HEK293 (cell line): Measurements from ENCODE around the gene MRPL55.

ENCODE experiments used
- BCL11B ChIP-seq: fragments of 450-650 bp; formaldehyde crosslinking; IDR thresholded peaks from 2 replicates; pipeline ENCODE4 v1.5.1; 2016; ENCODE audit warnings: low read depth, missing biosample characterization, missing genetic modification characterization
- EGR2 ChIP-seq: fragments of 450-650 bp; formaldehyde crosslinking; IDR thresholded peaks from 2 replicates; pipeline ENCODE4 v1.5.1; 2016; ENCODE audit warnings: low read depth, missing biosample characterization, missing genetic modification characterization
- HOXC10 ChIP-seq: sonication (generic); formaldehyde crosslinking; IDR thresholded peaks from 2 replicates; pipeline ENCODE4 v1.8.1; 2023; ENCODE audit warnings: mild to moderate bottlenecking, missing genetic modification reagents
- KLF1 ChIP-seq: fragments of 450-650 bp; formaldehyde crosslinking; IDR thresholded peaks from 2 replicates; pipeline ENCODE4 v1.5.1; 2016; ENCODE audit warnings: missing biosample characterization, missing genetic modification characterization
- KLF16 ChIP-seq: fragments of 450-650 bp; formaldehyde crosslinking; IDR thresholded peaks from 2 replicates; pipeline ENCODE4 v1.5.1; 2017; ENCODE audit warnings: missing biosample characterization, missing genetic modification characterization
- KLF8 ChIP-seq: fragments of 450-650 bp; formaldehyde crosslinking; IDR thresholded peaks from 2 replicates; pipeline ENCODE4 v1.5.1; 2016; ENCODE audit warnings: missing biosample characterization, missing genetic modification characterization
- KLF9 ChIP-seq: fragments of 450-650 bp; formaldehyde crosslinking; IDR thresholded peaks from 2 replicates; pipeline ENCODE4 v1.5.1; 2016; ENCODE audit warnings: missing biosample characterization, missing genetic modification characterization, low read depth
- MYNN ChIP-seq: fragments of 450-650 bp; formaldehyde crosslinking; IDR thresholded peaks from 2 replicates; pipeline ENCODE4 v1.5.1; 2016; ENCODE audit warnings: missing biosample characterization, missing genetic modification characterization, borderline replicate concordance
- SETDB1 ChIP-seq: IDR thresholded peaks from one replicate; pipeline ENCODE4 v1.6.1; 2017; ENCODE audit warnings: mild to moderate bottlenecking, low read length, moderate library complexity, mixed read lengths; ENCODE audit not compliant: insufficient read length
- YY2 ChIP-seq: fragments of 450-650 bp; formaldehyde crosslinking; IDR thresholded peaks from 2 replicates; pipeline ENCODE4 v1.5.1; 2016; ENCODE audit warnings: missing biosample characterization, missing genetic modification characterization
- ZBTB17 ChIP-seq: fragments of 450-650 bp; formaldehyde crosslinking; IDR thresholded peaks from 2 replicates; pipeline ENCODE4 v1.5.1; 2016; ENCODE audit warnings: missing biosample characterization, missing genetic modification characterization
- ZBTB44 ChIP-seq: fragments of 450-650 bp; IDR thresholded peaks from 2 replicates; pipeline ENCODE4 v1.5.1; 2018; ENCODE audit warnings: missing biosample characterization, mild to moderate bottlenecking, missing genetic modification characterization
- ZBTB49 ChIP-seq: fragments of 450-650 bp; formaldehyde crosslinking; IDR thresholded peaks from 2 replicates; pipeline ENCODE4 v1.5.1; 2016; ENCODE audit warnings: missing biosample characterization, missing genetic modification characterization, low read depth
- ZFP3 ChIP-seq: fragments of 450-650 bp; formaldehyde crosslinking; IDR thresholded peaks from 2 replicates; pipeline ENCODE4 v1.5.1; 2016; ENCODE audit warnings: low read depth, missing biosample characterization, missing genetic modification characterization
- ZFP69B ChIP-seq: fragments of 450-650 bp; formaldehyde crosslinking; IDR thresholded peaks from 2 replicates; pipeline ENCODE4 v1.5.1; 2016; ENCODE audit warnings: missing biosample characterization, missing genetic modification characterization
- ZIC2 ChIP-seq: fragments of 450-650 bp; formaldehyde crosslinking; IDR thresholded peaks from 2 replicates; pipeline ENCODE4 v1.5.1; 2016; ENCODE audit warnings: missing biosample characterization, missing genetic modification characterization
- ZNF10 ChIP-seq: fragments of 450-650 bp; formaldehyde crosslinking; IDR thresholded peaks from 2 replicates; pipeline ENCODE4 v1.5.1; 2017; ENCODE audit warnings: missing biosample characterization, missing genetic modification characterization
- ZNF169 ChIP-seq: fragments of 450-650 bp; formaldehyde crosslinking; IDR thresholded peaks from 2 replicates; pipeline ENCODE4 v1.5.1; 2016; ENCODE audit warnings: missing biosample characterization, missing genetic modification characterization
- ZNF184 ChIP-seq: fragments of 450-650 bp; IDR thresholded peaks from 2 replicates; pipeline ENCODE4 v1.5.1; 2018; ENCODE audit warnings: missing biosample characterization, mild to moderate bottlenecking, missing genetic modification characterization
- ZNF239 ChIP-seq: fragments of 450-650 bp; formaldehyde crosslinking; IDR thresholded peaks from 2 replicates; pipeline ENCODE4 v1.5.1; 2016; ENCODE audit warnings: missing biosample characterization, missing genetic modification characterization
- ZNF24 ChIP-seq: fragments of 450-650 bp; formaldehyde crosslinking; IDR thresholded peaks from 2 replicates; pipeline ENCODE4 v1.5.1; 2016; ENCODE audit warnings: missing biosample characterization, missing genetic modification characterization
- ZNF341 ChIP-seq: fragments of 450-650 bp; formaldehyde crosslinking; IDR thresholded peaks from 2 replicates; pipeline ENCODE4; 2016; ENCODE audit warnings: low read depth, missing biosample characterization, missing genetic modification characterization
- ZNF561 ChIP-seq: fragments of 450-650 bp; IDR thresholded peaks from 2 replicates; pipeline ENCODE4 v1.5.1; 2018; ENCODE audit warnings: missing biosample characterization, missing genetic modification characterization, borderline replicate concordance
- ZNF639 ChIP-seq: fragments of 450-650 bp; formaldehyde crosslinking; IDR thresholded peaks from 2 replicates; pipeline ENCODE4 v1.5.1; 2016; ENCODE audit warnings: missing biosample characterization, missing genetic modification characterization
- ZNF777 ChIP-seq: fragments of 450-650 bp; formaldehyde crosslinking; IDR thresholded peaks from 2 replicates; pipeline ENCODE4 v1.5.1; 2017; ENCODE audit warnings: missing biosample characterization, missing genetic modification characterization, borderline replicate concordance
- ZSCAN5A ChIP-seq: fragments of 450-650 bp; formaldehyde crosslinking; IDR thresholded peaks from 2 replicates; pipeline ENCODE4 v1.5.1; 2016; ENCODE audit warnings: missing biosample characterization, missing genetic modification characterization
- TF ChIP-seq, protein P1 (sequence below): fragments of 450-650 bp; formaldehyde crosslinking; IDR thresholded peaks from 2 replicates; pipeline ENCODE4 v1.5.1; 2016; ENCODE audit warnings: missing biosample characterization, missing genetic modification characterization

MRPL55 gene

DNA sequence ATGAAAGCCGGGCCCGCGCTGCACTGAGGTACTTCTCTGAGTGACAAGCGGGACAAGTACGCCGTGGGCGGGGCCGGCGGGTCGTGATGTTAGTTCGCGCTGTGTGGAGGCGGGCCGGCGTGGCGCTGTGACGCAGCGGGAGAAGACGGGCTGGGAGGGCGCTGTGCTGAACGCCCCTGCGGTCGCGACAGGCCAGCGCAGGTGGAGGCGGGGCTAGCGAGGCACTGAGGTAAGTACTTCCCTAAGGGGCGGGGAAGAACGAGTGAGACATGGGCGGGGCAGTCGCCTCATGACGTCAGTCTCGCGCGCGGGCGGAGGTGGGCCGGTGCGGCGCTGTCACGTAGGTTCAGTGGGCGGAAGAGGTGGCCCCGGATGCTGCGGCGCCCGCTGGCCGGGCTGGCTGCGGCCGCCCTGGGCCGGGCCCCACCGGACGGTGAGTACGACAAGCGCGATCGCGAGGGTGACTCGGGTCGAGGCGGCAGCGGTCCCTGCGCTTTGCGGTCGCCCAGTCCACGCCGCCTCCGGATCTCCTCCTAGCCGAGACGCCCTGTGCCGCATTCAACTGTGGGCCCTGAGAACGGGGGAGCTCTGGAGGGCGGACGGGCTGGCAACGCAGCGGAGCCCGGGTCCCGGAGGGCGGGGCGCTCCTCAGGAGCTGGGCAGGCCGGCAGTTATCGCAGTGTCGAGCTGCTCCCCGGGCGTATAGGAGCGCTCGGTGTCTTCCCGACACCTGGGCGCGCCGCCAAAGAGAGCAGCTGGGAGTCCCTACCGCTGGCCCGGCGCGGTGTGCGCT, 31.0 kb upstream of the MRPL55 start, which contains the start of gene GUK1 (continued):
- TF ChIP-seq, protein P1, sequence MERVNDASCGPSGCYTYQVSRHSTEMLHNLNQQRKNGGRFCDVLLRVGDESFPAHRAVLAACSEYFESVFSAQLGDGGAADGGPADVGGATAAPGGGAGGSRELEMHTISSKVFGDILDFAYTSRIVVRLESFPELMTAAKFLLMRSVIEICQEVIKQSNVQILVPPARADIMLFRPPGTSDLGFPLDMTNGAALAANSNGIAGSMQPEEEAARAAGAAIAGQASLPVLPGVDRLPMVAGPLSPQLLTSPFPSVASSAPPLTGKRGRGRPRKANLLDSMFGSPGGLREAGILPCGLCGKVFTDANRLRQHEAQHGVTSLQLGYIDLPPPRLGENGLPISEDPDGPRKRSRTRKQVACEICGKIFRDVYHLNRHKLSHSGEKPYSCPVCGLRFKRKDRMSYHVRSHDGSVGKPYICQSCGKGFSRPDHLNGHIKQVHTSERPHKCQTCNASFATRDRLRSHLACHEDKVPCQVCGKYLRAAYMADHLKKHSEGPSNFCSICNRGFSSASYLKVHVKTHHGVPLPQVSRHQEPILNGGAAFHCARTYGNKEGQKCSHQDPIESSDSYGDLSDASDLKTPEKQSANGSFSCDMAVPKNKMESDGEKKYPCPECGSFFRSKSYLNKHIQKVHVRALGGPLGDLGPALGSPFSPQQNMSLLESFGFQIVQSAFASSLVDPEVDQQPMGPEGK (tag by site-specific recombination): peak; percentile 98
- TF ChIP-seq ZNF341 (peak; percentile 75), ZNF184 (peak; percentile 58; the same call in 1 of the 2 replicates), ZBTB17 (tag by site-specific recombination) (peak; percentile 92), ZNF777 (tag by site-specific recombination) (no peak), ZNF561 (peak; percentile 95), ZBTB44 (tag by site-specific recombination) (peak; percentile 70; the same call in 1 of the 2 replicates), SETDB1 (no peak), ZSCAN5A (tag by site-specific recombination) (peak; percentile 91), ZFP3 (tag by site-specific recombination) (no peak), ZFP69B (tag by site-specific recombination) (peak; percentile 99), ZNF169 (tag by site-specific recombination) (no peak), ZIC2 (tag by site-specific recombination) (peak; percentile 100), ZNF639 (tag by site-specific recombination) (no peak), ZNF24 (tag by site-specific recombination) (peak; percentile 18), YY2 (tag by site-specific recombination) (0 out of 2 replicates have a peak, but pooled peaks have one; percentile 12), ZNF10 (tag by site-specific recombination) (peak; percentile 74; the same call in 1 of the 2 replicates), EGR2 (peak; percentile 99), KLF8 (tag by site-specific recombination) (peak; percentile 100), ZBTB49 (tag by site-specific recombination) (no peak), KLF1 (tag by site-specific recombination) (peak; percentile 98), MYNN (tag by site-specific recombination) (peak; percentile 69), HOXC10 (0 out of 2 replicates have a peak, but pooled peaks have one; percentile 34), KLF16 (tag by site-specific recombination) (peak; percentile 97), ZNF239 (tag by site-specific recombination) (no peak), KLF9 (tag by site-specific recombination) (peak; percentile 97), BCL11B (tag by site-specific recombination) (peak; percentile 71; the same call in 1 of the 2 replicates)
